SH-SY5Y (cell line): ENCODE measurements around the gene LYPLAL1.

Source experiments
- GATA2 ChIP-seq: IDR thresholded peaks from 2 replicates; pipeline ENCODE4 v1.6.1; 2011; ENCODE audit warnings: mild to moderate bottlenecking, low read depth, low read length
- GATA3 ChIP-seq: IDR thresholded peaks from 2 replicates; pipeline ENCODE4 v1.6.1; 2011; ENCODE audit warnings: low read depth, mild to moderate bottlenecking, low read length, moderate library complexity

DNA sequence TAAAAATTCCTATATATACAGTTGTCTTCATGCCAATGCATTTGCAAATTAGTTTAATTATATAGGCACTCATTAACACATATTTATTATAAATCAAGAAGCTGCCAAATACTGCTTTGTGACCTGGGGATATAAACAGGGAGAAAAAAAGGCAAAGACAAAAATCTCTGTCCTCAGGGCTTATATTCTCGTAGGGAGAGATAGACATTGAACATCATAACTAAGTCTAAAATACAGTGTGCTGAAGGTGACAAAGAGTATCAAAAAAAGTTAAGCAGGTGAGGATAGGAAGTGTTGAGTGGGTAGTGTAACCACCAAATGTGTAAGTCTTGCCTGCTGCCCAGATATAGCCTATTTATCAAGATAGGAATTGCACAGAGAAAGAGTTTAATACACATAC, 40.7 kb upstream of the LYPLAL1 start:
- TF ChIP-seq GATA2 (no peak), GATA3 (no peak)
